ENCODE data around the gene ADGRE2. TPM values are rescaled to one million over a fixed set of nuclear protein-coding genes. Genes with fewer than 3 reads are reported as not detected.

Gene ADGRE2
- total RNA-seq, 1 donor from 2014 or later, result 0.26 TPM

DNA sequence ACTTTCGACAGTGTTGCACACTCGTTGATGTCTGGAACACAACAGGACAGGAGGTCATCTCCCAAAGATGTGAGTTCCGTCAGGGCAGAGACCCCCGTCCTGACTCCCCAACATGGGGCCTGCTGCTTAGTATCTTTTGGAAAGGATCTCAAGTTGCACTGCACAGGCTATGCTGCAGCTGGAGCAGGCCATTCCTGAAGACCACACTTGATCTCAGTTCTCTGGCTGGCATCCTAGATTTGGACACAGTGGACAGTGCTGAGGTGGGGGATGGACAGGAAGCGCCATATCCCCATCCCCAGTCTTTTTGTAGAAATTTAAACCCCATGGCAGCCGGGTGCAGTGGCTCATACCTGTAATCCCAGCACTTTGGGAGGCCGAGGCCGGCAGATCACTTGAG is 5.9 kb downstream of the ADGRE2 start:
- H3K4me3 ChIP-seq (ENCODE audit: low read depth, low read length), result no peak overlapping the region
- DNase-seq (ENCODE audit: low read depth) (no peak), FAIRE-seq (no peak)
- TF ChIP-seq, protein P1, sequence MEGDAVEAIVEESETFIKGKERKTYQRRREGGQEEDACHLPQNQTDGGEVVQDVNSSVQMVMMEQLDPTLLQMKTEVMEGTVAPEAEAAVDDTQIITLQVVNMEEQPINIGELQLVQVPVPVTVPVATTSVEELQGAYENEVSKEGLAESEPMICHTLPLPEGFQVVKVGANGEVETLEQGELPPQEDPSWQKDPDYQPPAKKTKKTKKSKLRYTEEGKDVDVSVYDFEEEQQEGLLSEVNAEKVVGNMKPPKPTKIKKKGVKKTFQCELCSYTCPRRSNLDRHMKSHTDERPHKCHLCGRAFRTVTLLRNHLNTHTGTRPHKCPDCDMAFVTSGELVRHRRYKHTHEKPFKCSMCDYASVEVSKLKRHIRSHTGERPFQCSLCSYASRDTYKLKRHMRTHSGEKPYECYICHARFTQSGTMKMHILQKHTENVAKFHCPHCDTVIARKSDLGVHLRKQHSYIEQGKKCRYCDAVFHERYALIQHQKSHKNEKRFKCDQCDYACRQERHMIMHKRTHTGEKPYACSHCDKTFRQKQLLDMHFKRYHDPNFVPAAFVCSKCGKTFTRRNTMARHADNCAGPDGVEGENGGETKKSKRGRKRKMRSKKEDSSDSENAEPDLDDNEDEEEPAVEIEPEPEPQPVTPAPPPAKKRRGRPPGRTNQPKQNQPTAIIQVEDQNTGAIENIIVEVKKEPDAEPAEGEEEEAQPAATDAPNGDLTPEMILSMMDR (IDR thresholded peaks at IDR 0.05; ENCODE audit: insufficient read depth, low read length, severe bottlenecking), result no peak
- H3K27me3 ChIP-seq (ENCODE audit: control insufficient read depth, insufficient read depth, low read length), result no peaks in the 10 kb centered on the region
- H3K36me3 ChIP-seq (ENCODE audit: control insufficient read depth, insufficient read depth, low read length), result no peaks in the 10 kb centered on the region

DNA sequence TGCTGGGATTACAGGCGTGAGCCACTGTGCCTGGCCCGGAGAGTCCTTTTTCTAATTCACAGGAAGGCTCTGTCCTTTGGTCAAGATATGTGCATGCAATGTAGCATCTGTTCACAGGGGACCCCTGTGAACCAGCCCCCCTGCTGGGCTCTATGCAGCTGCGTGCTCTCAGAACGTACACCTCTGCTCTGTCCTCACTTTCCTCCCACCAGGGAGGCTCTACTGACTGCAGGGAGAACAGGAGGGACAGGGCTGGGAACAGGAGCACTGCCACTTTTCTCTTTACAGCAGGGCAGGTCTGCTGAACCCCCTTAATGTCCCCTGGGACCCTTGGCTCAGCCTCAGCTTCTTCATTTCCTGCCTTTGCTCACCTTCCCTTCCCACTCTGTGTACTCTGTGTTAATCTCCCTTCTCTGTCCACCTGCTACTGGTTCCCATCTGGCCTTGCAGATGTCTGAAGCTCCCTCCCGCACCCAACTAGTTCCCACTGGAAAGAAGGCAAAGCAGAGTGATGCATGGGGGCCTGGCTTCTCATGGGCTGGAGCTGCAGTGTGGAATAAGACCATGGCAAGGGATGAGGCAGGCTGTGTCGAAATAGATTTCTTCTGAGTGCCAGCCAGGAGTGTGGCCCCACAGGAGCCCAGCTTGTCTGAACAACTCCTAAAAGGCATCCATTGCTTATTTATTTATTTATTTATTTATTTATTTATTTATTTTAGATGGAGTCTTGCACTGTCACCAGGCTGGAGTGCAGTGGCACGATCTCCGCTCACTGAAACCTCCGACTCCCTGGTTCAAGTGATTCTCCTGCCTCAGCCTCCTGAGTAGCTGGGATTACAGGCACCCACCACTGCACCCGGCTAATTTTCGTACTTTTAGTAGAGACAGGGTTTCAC is 7.2 kb downstream of the ADGRE2 start:
- Histone ChIP-seq H3K4me3 (ENCODE audit: low read depth, low read length) (no peak overlapping the region), H3K27me3 (ENCODE audit: control insufficient read depth, insufficient read depth, low read length) (no peaks in the 10 kb centered on the region), H3K36me3 (ENCODE audit: control insufficient read depth, insufficient read depth, low read length) (no peaks in the 10 kb centered on the region)
- FAIRE-seq (no peak), DNase-seq (ENCODE audit: low read depth) (no peak)
- TF ChIP-seq, protein P1 (IDR thresholded peaks at IDR 0.05; ENCODE audit: insufficient read depth, low read length, severe bottlenecking), result no peak

DNA sequence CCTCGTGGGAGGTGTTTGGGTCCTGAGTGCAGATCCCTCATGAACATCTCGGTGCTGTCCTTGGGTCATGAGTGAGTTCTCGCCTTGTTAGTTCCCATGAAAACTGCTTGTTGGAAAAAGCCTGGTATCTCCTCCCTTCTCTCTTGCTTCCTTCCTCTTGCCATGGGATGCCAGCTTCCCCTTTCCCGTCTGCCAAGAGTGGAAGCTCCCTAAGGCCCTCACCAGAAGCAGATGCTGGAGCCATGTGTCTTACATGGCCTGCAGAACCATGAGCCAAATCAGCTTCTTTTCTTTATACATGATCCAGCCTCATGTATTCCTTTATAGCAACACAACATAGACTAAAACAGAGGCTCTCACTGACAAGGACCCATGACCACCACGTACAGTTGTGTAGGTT is 8.2 kb downstream of the ADGRE2 start:
- H3K36me3 ChIP-seq (ENCODE audit: control insufficient read depth, insufficient read depth, low read length), result no peaks in the 10 kb centered on the region
- TF ChIP-seq, protein P1 (IDR thresholded peaks at IDR 0.05; ENCODE audit: insufficient read depth, low read length, severe bottlenecking), result no peak
- H3K27me3 ChIP-seq (ENCODE audit: control insufficient read depth, insufficient read depth, low read length), result no peaks in the 10 kb centered on the region
- no peak overlapping the region for H3K4me3 ChIP-seq (ENCODE audit: low read depth, low read length)
- FAIRE-seq (no peak), DNase-seq (ENCODE audit: low read depth) (no peak)

DNA sequence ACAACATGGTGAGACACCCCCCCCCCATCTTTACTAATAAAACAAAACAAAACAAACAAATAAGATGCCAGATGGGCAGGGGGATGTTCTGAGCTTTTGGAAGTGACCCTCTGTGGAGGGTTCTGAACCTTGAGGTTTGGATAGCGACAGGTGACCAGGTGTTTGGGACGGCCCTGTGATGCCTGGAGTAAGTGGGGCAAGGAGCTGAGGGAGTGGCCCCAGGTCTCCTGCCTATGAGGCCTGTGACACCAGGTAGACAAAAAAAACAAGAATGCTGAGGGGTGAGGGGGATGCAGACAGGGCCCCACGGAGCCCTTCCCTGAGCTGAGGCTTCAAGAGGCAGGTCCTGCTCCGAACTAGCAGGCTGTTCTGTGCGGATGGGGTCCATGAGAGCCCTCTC is 9.2 kb downstream of the ADGRE2 start:
- Histone ChIP-seq H3K36me3 (ENCODE audit: control insufficient read depth, insufficient read depth, low read length) (no peaks in the 10 kb centered on the region), H3K4me3 (ENCODE audit: low read depth, low read length) (no peak overlapping the region), H3K27me3 (ENCODE audit: control insufficient read depth, insufficient read depth, low read length) (no peaks in the 10 kb centered on the region)
- TF ChIP-seq, protein P1 (IDR thresholded peaks at IDR 0.05; ENCODE audit: insufficient read depth, low read length, severe bottlenecking), result no peak
- FAIRE-seq, result no peak
- DNase-seq (ENCODE audit: low read depth), result no peak

DNA sequence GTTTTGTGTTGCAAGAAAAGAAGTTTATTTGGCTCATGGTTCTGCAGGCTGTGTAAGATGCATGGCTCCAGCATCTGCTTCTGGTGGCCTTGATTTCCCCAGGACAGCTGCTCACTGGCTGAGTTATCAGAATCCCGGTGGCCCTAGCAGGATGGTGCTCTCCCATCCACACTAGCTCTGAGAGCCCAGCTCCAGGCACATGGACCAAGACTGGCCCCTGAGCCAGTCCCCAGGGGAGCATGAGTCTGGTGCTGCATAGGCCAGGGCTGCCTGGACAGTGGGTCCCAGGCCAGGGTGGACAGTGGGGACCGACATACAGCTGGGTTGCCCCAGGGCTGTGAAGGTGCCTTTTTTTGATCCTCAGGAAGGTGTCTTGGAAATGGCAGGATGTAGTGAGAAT is 10.4 kb downstream of the ADGRE2 start:
- no peak for FAIRE-seq
- TF ChIP-seq, protein P1 (IDR thresholded peaks at IDR 0.05; ENCODE audit: insufficient read depth, low read length, severe bottlenecking), result no peak
- no peak for DNase-seq (ENCODE audit: low read depth)

More for the DNA sequence above, 10.4 kb downstream of the ADGRE2 start:
- Histone ChIP-seq H3K27me3 (ENCODE audit: control insufficient read depth, insufficient read depth, low read length) (no peaks in the 10 kb centered on the region), H3K4me3 (ENCODE audit: low read depth, low read length) (no peak overlapping the region), H3K36me3 (ENCODE audit: control insufficient read depth, insufficient read depth, low read length) (no peaks in the 10 kb centered on the region)
